Cardiac muscle cell (in vitro differentiated cells and primary cell): ENCODE measurements around the gene CEP55. TPM values are rescaled to one million over a fixed set of nuclear protein-coding genes. Genes with fewer than 3 reads are reported as not detected.
"Not testable (repeated sequence)": the region's sequence is repeated elsewhere in the genome, so short reads cannot be mapped to it uniquely, and the experiment has no call there.

ENCODE experiments used
- DNase-seq, 2 donors: peaks; one replicate each; pipeline versions ENCODE4 v3.0.0 to v3.0.0-alpha.2; 2010 to 2017; ENCODE audit warnings: low read depth in 1 of 2, low spot score in 1 of 2
- H3K27ac ChIP-seq: fragments of 200-600 bp; sonication (generic); 2 replicates; pipeline ENCODE4 v1.5.1; 2016
- H3K27me3 ChIP-seq: fragments of 200-600 bp; sonication (generic); 2 replicates; pipeline ENCODE4 v1.6.0; 2016; ENCODE audit warnings: control low read depth
- H3K36me3 ChIP-seq: fragments of 200-600 bp; sonication (generic); 2 replicates; pipeline ENCODE4 v1.5.1; 2016; ENCODE audit warnings: control low read depth
- H3K4me1 ChIP-seq: fragments of 200-600 bp; sonication (generic); 2 replicates; pipeline ENCODE4 v1.8.1; 2017; ENCODE audit warnings: low read depth, mild to moderate bottlenecking, mixed run types
- H3K4me3 ChIP-seq: fragments of 200-600 bp; sonication (generic); 2 replicates; pipeline ENCODE4 v1.5.1; 2016; ENCODE audit warnings: mild to moderate bottlenecking
- H3K9me3 ChIP-seq: fragments of 200-600 bp; sonication (generic); 2 replicates; pipeline ENCODE4 v1.5.1; 2017; ENCODE audit warnings: low read depth, mild to moderate bottlenecking, control low read depth
- polyA plus RNA-seq: library from polyadenylated mRNA; unstranded; fragments of >200 nt; fragmentation: Nextera tagmentation; extraction: Ambion mirVana; gene quantifications from 2 replicates; pipeline ENCODE4 v1.2.1, GENCODE V29; 2016
- total RNA-seq: library from RNA; depleted of rRNA; stranded (reverse); fragments of >200 nt; gene quantifications from 2 replicates; pipeline ENCODE4 v1.2.3, GENCODE V29; 2016
- TF ChIP-seq, protein P1 (sequence below): IDR thresholded peaks from 2 replicates; pipeline ENCODE4 v1.5.1; 2012; ENCODE audit warnings: low read depth, mild to moderate bottlenecking, low read length

The CEP55 gene
- total and polyA plus RNA-seq, 2 experiments from 2014 or later = 3.1 to 23.8 TPM

DNA sequence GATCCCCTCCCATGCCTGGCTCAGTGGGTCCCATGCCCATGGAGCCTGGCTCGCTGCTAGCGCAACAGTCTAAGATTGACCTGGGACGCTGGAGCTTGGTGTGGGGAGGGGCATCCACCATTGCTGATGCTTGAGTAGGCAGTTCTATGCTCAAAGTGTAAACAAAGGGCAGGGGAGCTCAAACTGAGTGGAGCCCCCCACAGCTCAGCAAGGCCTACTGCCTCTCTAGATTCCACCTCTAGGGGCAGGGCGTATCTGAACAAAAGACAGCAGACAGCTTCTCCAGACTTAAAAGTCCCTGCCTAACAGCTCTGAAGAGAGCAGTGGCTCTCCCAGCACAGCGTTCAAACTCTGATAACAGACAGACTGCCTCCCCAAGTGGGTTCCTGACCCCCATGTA lies 38.9 kb downstream of the CEP55 start:
- TF ChIP-seq, protein P1, sequence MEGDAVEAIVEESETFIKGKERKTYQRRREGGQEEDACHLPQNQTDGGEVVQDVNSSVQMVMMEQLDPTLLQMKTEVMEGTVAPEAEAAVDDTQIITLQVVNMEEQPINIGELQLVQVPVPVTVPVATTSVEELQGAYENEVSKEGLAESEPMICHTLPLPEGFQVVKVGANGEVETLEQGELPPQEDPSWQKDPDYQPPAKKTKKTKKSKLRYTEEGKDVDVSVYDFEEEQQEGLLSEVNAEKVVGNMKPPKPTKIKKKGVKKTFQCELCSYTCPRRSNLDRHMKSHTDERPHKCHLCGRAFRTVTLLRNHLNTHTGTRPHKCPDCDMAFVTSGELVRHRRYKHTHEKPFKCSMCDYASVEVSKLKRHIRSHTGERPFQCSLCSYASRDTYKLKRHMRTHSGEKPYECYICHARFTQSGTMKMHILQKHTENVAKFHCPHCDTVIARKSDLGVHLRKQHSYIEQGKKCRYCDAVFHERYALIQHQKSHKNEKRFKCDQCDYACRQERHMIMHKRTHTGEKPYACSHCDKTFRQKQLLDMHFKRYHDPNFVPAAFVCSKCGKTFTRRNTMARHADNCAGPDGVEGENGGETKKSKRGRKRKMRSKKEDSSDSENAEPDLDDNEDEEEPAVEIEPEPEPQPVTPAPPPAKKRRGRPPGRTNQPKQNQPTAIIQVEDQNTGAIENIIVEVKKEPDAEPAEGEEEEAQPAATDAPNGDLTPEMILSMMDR = no peak
- H3K36me3 ChIP-seq = no peaks in the 10 kb centered on the region
- DNase-seq = no peak
- H3K9me3 ChIP-seq = no peaks in the 10 kb centered on the region
- no peak overlapping the region for H3K27ac ChIP-seq
- H3K4me1 ChIP-seq = no peaks in the 10 kb centered on the region
- no peaks in the 10 kb centered on the region for H3K27me3 ChIP-seq
- no peak overlapping the region for H3K4me3 ChIP-seq

DNA sequence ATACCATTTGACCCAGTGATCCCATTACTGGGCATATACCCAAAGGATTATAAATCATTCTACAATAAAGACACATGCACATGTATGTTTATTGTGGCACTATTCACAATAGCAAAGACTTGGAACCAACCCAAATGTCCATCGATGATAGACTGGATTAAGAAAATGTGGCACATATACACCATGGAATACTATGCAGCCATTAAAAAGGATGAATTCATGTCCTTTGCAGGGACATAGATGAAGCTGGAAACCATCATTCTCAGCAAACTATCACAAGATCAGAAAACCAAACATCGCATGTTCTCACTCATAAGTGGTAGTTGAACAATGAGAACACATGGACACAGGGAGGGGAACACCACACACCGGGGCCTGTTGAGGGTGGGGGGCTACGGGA lies 44.5 kb downstream of the CEP55 start:
- not testable (repeated sequence) for H3K9me3 ChIP-seq, H3K27ac ChIP-seq, H3K27me3 ChIP-seq, DNase-seq, H3K36me3 ChIP-seq, H3K4me1 ChIP-seq, H3K4me3 ChIP-seq

DNA sequence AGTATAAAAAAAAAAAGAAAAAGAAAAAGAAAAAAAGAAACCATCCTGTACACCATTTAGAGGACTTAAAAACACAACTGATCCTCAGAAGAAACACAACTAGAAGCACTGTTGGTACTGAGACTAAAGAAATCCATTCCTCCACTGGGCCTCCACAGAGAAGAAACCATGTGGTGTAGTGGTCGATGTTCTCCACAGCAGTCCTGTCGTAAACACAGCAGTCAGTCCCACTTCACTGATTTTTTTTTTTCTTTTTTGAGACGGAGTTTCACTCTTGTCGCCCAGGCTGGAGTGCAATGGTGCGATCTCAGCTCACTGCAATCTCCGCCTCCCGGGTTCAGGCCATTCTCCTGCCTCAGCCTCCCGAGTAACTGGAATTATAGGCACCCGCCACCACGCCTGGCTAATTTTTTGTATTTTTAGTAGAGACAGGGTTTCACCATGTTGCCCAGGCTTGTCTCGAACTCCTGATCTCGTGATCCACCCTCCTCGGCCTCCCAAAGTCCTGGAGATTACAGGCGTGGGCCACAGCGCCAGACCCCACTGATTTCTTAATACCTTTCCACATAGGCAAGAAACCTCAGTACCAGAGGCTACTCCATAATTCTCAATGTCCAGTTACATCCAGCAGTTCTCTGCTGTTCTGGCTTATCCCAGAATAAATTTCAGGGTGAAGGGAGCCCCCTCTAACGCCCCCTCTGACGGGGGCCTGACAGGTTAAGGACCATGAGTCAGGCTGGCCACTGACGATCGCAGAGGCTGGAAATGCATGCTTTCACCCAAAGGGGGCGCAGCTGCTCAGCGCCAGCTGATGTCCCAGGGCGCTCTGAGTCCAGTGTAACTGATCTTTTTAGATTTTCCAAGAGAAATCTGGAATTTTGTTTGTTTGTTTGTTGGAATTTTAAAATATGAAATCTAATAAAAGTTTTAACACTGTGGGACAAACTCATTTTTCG lies 45.3 kb downstream of the CEP55 start:
- Histone ChIP-seq H3K27ac (peak overlapping the region; percentile 57), H3K36me3 (no peaks in the 10 kb centered on the region), H3K4me3 (no peak overlapping the region), H3K4me1 (no peaks in the 10 kb centered on the region), H3K9me3 (no peaks in the 10 kb centered on the region), H3K27me3 (peaks cover 3% of the 10 kb centered on the region)
- TF ChIP-seq, protein P1 = peak; percentile 95
- DNase-seq = peak; percentile 63 to 65

DNA sequence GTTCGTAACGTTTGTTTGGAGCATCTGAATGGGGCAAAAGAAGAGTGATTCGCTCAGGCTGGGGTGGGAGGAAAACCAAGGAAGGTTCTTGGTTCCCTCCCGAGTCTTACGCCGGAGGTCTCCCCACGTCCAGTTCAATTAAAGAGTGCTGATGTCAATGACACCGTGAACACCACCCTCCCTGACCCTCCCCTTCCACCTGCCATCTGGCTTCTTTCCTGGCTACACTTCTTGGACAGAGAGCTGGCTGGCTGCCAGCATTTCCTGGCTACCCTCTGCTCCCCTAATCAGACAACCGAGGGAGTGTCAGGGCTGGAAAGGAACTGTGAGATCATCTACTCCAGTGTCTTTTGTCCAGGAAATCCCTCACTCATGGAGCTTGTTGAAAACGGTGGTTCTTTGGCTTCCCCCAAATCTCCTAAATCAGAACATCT lies 46.0 kb downstream of the CEP55 start:
- peak; percentile 63 to 90 for DNase-seq
- Histone ChIP-seq H3K4me1 (no peaks in the 10 kb centered on the region), H3K9me3 (no peaks in the 10 kb centered on the region), H3K27me3 (peaks cover 3% of the 10 kb centered on the region), H3K4me3 (no peak overlapping the region), H3K36me3 (no peaks in the 10 kb centered on the region), H3K27ac (peak overlapping the region; percentile 57)
- TF ChIP-seq, protein P1 = no peak

DNA sequence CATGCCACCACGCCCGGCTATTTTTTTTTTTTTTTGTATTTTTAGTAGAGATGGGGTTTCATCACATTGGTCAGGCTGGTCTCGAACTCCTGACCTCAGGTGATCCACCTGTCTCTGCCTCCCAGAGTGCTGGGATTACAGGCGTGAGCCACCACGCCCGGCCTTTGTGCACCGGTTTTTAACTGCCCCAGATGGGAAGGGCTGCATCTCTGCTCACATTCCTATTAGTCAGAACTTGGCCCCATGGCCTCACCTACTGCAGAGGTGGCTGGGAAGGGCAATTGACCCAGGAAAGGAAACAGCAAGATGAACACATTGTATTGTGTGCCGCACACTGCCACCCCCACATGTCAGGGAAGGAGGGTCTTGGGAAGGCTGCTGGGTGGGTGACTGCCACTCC lies 50.6 kb downstream of the CEP55 start:
- H3K27me3 ChIP-seq, H3K27ac ChIP-seq, DNase-seq, H3K4me1 ChIP-seq, H3K4me3 ChIP-seq, H3K9me3 ChIP-seq, H3K36me3 ChIP-seq: not testable (repeated sequence)

DNA sequence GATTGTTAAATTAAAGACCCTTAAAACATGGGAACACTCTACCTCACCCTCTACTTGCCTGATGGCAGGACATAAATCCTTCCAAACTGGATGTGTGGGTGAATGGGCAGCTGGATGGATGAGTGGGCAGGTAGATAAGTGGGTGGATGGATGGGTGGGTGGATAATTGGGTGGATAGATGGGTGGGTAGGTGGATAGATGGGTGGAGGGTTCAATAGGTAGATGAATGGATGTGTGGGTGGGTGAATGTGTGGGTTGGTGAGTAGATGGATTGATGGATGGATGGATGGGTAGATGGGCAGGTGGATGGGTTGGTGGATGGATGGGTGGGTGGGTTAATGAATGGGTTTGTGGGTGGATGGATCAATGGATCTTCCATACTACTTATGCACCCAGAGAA lies 51.1 kb downstream of the CEP55 start:
- DNase-seq = no peak
- Histone ChIP-seq H3K27me3 (peaks cover 3% of the 10 kb centered on the region), H3K36me3 (no peaks in the 10 kb centered on the region), H3K27ac (no peak overlapping the region), H3K9me3 (no peaks in the 10 kb centered on the region), H3K4me1 (no peaks in the 10 kb centered on the region), H3K4me3 (no peak overlapping the region)
- TF ChIP-seq, protein P1 = no peak
